Hepatic stellate cell (primary cell): ENCODE results near the gene CD53.
"Not testable (repeated sequence)": the region's sequence is repeated elsewhere in the genome, so short reads cannot be mapped to it uniquely, and the experiment has no call there.

Experiments used
- DNase-seq: peaks from one replicate; pipeline ENCODE4 v3.0.0; 2011; ENCODE audit warnings: low spot score

The CD53 gene

DNA sequence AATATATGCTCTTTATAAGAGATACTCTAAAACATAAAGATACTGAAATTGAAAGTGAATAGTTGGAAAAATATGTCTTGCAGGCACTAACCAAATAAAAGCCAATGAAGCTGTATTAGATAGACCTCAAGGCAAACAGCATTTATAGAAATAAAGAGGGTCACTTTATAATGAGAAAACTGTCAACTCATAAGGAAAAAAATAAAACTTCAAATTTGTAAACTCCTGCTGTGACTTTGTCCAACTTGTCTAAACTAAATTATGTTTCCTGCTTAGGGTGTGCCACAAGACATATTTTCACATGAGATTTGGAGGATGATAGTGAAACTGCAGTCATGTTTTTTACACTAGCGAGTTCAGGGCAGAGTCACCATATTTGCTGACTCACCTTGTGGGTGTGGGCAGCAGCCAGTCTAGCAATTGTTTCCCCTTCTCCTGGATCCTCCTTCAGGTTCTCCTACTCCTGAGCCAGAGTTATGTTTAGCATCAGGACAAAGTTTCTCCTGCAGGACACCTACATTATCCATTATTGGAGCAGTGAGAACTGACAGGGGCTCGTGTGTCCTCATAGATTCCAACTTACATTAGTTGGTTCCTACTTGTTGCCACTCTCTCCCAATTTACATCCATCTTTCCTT is 43.8 kb downstream of the CD53 start:
- no peak for DNase-seq

DNA sequence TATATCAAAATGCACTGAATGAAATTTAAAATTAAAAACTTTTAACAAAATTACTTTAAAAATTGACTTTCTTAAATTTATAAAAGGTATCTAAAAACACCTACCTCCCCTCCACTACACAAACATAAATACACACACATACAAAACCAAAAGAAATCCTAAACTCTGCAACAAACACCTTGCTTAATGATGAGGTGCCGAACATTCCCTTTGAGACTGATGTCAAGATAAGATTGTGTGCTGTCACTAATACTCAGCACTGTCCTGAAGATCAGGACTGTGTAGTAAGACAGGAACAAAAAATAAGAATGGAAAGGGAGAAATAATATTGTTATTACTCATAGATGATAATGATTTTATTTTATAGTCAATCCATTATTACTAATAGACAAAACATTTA is 45.1 kb downstream of the CD53 start:
- DNase-seq: no peak

DNA sequence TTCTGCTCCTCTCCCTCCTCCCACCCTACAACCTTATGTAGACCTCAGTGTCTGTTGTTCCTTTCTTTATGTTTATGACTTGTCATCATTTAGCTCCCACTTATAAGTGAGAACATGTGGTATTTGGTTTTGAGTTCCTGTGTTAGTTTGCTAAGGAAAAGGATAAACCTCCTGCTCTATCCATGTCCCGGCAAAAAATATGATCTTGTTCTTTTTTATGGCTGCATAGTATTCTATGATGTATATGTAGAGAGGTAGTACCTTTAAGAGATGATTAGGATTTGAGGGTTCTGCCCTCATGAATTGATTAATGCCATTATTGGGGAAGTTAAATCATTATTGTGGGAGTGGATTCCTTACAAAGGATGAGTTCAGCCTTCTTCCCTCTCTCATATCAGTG is 49.0 kb downstream of the CD53 start:
- no peak for DNase-seq

DNA sequence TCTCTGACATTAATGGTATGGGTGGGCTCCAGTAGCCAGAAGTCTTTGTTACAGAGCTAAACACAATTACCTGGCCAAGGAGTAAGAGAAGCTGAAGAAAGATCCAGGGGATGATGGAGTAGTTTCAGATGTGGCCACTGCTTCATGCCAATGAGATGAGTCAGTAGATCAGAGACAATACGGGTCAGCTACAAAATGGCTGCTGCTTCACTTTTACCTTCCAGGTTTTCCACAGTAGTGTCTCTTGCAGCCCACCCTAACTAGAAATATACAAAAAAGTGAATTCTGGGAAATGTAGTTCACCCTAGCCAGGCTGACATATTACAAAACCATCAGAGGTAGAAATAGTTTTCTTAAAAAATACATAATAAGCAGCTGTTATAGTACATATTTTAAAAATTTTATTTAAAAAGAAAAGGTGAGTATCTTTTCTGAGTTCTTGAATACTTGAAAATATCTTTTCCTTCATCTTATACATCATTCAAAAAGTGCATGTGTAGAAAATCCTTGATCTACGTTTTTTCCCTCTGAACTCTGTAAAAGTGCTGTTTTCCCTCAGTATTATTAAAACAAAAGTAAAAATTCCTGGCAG is 54.6 kb downstream of the CD53 start:
- no peak for DNase-seq

DNA sequence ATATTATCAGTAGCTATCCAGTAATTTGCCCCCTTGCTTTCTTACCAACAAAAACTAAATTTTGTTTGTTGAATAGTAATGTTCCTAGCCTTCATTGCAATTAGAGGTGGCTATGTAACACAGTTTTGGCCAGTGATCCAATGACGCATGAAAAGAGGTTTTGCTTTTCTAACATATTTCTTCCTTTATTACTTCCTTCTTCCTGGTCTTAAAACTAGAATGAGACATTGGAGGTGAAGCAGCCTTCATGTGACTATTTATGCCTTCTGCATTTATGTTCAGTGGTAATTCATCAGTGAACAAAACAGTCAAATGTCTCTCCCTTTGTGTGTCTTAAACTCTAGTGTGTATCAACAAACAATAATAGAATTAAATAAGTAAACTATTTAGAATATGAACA is 55.2 kb downstream of the CD53 start:
- DNase-seq: no peak

DNA sequence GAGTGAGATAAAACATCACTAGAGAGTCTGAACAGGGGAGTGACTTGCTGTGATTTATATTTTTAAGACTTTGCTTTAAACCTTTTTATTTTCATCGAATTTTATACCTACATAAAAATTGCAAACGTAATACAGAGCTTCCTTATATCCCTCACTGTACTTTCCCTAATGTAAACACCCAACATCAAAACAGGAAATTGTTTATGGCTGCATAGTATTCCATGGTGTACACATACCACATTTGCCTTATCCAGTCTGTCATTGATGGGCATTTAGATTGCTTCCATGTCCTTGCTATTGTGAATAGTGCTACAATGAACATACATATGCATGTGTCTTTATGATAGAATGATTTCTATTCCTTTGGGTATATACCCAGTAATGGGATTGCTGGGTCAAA is 56.0 kb downstream of the CD53 start:
- DNase-seq: no peak

DNA sequence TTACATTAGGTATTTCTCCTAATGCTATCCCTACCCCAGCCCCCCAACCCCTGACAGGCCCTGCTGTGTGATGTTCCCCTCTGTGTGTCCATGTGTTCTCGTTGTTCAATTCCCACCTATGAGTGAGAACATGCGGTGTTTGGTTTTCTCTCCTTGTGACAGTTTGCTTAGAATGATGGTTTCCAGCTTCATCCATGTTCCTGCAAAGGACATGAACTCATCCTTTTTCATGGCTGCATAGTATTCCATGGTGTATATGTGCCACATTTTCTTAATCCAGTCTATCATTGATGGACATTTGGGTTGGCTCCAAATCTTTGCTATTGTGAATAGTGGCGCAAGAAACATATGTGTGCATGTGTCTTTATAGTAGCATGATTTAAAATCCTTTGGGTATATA is 58.1 kb downstream of the CD53 start:
- DNase-seq: not testable (repeated sequence)

DNA sequence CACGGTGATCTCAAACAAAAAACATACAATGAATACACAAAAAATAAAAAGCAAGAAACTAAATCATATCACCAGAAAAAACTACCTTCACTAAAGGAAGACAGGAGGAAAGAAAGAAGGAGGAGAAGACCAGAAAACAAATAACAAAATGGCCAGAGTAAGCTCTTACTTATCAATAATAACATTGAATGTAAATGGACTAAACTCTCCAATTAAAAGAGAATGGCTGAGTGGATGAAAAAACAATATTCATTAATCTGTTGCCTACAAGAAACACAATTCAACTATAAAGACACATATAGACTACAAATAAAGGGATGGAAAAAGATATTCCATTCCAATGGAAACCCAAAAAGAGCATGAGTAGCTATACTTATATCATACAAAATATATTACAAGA is 63.6 kb downstream of the CD53 start:
- no peak for DNase-seq

DNA sequence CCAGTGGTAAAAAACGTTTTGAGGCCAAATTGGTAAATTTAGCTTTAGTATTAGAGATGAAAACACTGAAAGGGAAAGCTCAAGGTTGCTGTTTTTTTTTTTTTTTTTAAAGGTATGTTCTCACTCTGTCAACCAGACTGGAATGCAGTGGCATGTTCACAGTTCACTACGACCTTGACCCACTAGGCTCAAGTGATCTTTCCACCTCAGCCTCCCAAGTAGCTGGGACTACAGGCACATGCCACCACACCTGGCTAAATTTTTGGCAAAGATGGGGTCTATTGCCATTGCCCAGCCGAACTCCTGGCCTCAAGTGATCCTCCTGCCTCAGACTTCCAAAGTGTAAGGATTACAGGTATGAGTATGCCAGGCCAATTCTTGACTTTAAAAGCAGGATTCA is 71.9 kb downstream of the CD53 start:
- no peak for DNase-seq

DNA sequence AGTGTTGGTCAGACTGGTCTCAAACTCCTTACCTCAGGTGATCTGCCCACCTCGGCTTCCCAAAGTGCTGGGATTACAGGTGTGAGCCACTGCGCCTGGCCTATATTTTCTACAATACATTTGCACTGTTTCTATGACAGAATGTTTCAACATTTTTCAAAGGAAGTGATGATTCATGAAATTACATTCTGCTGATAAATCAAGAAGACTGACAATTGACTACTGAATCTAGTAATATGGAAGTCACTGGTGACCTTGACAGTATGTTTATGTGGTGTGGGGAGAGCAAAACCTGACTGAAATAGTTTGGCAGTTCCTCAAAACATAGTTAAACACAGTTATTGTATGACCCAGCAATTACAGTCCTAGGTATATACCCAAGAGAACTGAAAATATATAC is 72.7 kb downstream of the CD53 start:
- no peak for DNase-seq

DNA sequence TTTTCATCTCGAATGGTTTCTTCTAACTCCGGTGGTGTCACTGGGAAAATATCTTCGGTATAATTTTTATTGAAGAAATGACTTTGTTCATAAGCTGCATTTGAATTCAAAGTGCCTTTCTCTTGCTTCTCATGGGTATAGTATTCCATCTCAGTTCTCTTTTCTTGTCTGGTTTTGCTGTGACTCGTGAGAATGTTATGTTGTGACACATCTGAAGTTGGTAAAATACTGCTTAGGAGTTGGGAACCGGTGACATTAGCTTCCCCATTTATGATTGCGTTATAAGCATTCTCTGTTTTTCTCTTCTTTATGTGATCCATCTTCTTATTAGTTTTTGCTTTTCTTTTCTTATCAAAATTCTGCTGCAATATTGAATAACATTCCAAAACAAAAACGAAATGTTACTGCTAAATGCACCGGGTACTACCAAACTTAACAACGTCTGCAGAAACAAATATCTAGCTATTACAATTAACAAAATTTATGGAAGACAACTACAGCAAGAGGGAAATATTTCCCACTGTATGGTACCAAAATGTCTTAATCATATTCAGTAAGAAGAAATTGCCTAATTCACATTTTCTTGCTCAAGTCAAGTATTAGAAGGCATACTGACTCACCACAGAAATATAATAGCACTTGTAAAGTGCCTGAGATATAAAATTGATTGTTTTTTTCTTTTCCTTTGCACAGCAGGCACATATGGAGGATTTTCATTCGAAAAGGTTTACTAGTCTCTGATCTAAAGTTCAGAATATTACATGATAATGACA is 75.3 kb downstream of the CD53 start:
- no peak for DNase-seq
